Activated CD8-positive, alpha-beta T cell treated with anti-CD3 and anti-CD28 coated beads for 36 hours (primary cell): ENCODE data around the gene OTOA. TPM values are rescaled to one million over a fixed set of nuclear protein-coding genes. Genes with fewer than 3 reads are reported as not detected.
"Not testable (repeated sequence)": the region's sequence is repeated elsewhere in the genome, so short reads cannot be mapped to it uniquely, and the experiment has no call there.

ENCODE experiments used
- ATAC-seq: fragments of 200-7000 bp; cut with Tn5 transposase; one replicate; pipeline ENCODE4 v1.10.0; 2021; ENCODE audit warnings: mild to moderate bottlenecking, moderate library complexity
- CTCF ChIA-PET: fragments of 350-600 bp; sonication (Branson Sonifier 250); formaldehyde crosslinking; loops from one replicate; lab custom pipeline; 2021; ENCODE audit warnings: antibody characterized with exemption; lab: Charles Lee
- POLR2A ChIA-PET: fragments of 350-600 bp; sonication (Branson Sonifier 250); formaldehyde crosslinking; loops from one replicate; lab custom pipeline; 2021; ENCODE audit warnings: antibody characterized with exemption; lab: Charles Lee
- DNase-seq: peaks from one replicate; pipeline ENCODE4 v3.0.0-alpha.2; 2020
- H3K27ac Mint-ChIP-seq: one replicate; pipeline ENCODE4 v1.8.0; 2021; ENCODE audit warnings: mild to moderate bottlenecking, mixed read lengths
- H3K27me3 Mint-ChIP-seq: one replicate; pipeline ENCODE4 v1.8.0; 2021; ENCODE audit warnings: mixed read lengths
- H3K36me3 Mint-ChIP-seq: one replicate; pipeline ENCODE4 v1.8.0; 2021; ENCODE audit warnings: low read depth, mixed read lengths
- H3K4me1 Mint-ChIP-seq: one replicate; pipeline ENCODE4 v1.8.0; 2021; ENCODE audit warnings: low read depth, mixed read lengths
- H3K4me3 Mint-ChIP-seq: one replicate; pipeline ENCODE4 v1.8.0; 2021; ENCODE audit warnings: mild to moderate bottlenecking, moderate library complexity, mixed read lengths
- H3K9me3 Mint-ChIP-seq: one replicate; pipeline ENCODE4 v1.8.0; 2021; ENCODE audit warnings: mixed read lengths
- intact Hi-C: fragments of 100-400 bp; cut with micrococcal nuclease; formaldehyde crosslinking; loops from one replicate; pipeline ENCODE4 v1.10.0; 2022
- total RNA-seq, 2 experiments: library from RNA; stranded (reverse); gene quantifications; one replicate each; pipeline ENCODE4 v1.2.3, GENCODE V29; 2021
- TF ChIP-seq, protein P1 (sequence below): fragments of 200-600 bp; IDR thresholded peaks from one replicate; pipeline ENCODE4 v1.8.0; 2022; ENCODE audit warnings: antibody characterized with exemption, mild to moderate bottlenecking

Gene OTOA
- total RNA-seq, 2 experiments from 2014 or later: 0.09 TPM; not detected in 1

- intact Hi-C loops: no loop called here
- Mint-ChIP-seq H3K4me3 (no peak overlapping the region), H3K4me1 (peaks cover 37% of the 10 kb centered on the region), H3K9me3 (peaks cover 3% of the 10 kb centered on the region), H3K36me3 (peaks cover 48% of the 10 kb centered on the region), H3K27me3 (no peaks in the 10 kb centered on the region), H3K27ac (peak overlapping the region; percentile 72)
- TF ChIP-seq, protein P1, sequence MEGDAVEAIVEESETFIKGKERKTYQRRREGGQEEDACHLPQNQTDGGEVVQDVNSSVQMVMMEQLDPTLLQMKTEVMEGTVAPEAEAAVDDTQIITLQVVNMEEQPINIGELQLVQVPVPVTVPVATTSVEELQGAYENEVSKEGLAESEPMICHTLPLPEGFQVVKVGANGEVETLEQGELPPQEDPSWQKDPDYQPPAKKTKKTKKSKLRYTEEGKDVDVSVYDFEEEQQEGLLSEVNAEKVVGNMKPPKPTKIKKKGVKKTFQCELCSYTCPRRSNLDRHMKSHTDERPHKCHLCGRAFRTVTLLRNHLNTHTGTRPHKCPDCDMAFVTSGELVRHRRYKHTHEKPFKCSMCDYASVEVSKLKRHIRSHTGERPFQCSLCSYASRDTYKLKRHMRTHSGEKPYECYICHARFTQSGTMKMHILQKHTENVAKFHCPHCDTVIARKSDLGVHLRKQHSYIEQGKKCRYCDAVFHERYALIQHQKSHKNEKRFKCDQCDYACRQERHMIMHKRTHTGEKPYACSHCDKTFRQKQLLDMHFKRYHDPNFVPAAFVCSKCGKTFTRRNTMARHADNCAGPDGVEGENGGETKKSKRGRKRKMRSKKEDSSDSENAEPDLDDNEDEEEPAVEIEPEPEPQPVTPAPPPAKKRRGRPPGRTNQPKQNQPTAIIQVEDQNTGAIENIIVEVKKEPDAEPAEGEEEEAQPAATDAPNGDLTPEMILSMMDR: no peak
- ATAC-seq (peak; percentile 95), DNase-seq (peak; percentile 45)
- ChIA-PET CTCF (interaction anchor here (1.3 to 2.2 kb wide), 3 partner anchors 11 to 31 kb away, joined by 4 to 9 read pairs (median 5); no protein-coding TSS in a partner anchor), POLR2A (interaction anchor here (0.7 kb wide), 1 partner anchor 19 kb away, joined by 3 read pairs; no protein-coding TSS in a partner anchor)
Measured at GRCh38 chr16:21626659-21627277, 37.0 kb upstream of the OTOA start.

DNA sequence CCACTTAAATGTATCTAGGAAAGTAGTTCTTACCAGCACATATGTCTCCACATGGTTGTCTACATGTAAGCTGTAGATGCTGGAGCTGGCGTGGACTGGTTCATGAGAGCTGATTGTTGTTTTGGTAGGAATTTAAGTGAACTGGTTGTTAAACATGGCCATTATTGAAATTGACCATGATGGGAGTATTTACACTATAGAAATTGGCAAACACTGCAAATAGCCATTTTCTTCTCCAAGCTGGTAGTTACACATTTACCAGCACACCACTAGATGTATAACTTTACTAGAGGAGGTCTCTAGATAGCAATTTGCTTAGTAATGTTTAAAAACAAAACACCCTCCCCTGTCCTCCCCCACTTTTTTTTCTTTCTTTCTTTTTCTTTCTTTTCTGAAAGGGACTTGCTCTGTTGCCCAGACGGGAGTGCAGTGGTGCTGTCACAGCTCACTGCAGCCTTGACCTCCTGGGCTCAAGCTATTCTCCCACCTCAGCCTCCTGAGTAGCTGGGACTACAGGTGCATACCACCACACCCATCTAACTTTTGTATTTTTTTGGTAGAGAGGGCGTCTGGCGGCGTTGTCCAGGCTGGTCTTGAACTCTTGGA, 35.5 kb upstream of the OTOA start:
- Mint-ChIP-seq H3K9me3 (peaks cover 3% of the 10 kb centered on the region), H3K27me3 (no peaks in the 10 kb centered on the region), H3K4me3 (no peak overlapping the region), H3K36me3 (peaks cover 49% of the 10 kb centered on the region), H3K27ac (peak overlapping the region; percentile 17), H3K4me1 (peaks cover 41% of the 10 kb centered on the region)
- CTCF ChIA-PET: interaction anchor here (1.0 kb wide), 1 partner anchor 11 kb away, joined by 4 read pairs; no protein-coding TSS in a partner anchor
- intact Hi-C loops: no loop called here
- TF ChIP-seq, protein P1: no peak
- POLR2A ChIA-PET: interaction anchor here (0.6 kb wide), 1 partner anchor 10 kb away, joined by 3 read pairs; no protein-coding TSS in a partner anchor
- ATAC-seq: no peak
- DNase-seq: no peak

DNA sequence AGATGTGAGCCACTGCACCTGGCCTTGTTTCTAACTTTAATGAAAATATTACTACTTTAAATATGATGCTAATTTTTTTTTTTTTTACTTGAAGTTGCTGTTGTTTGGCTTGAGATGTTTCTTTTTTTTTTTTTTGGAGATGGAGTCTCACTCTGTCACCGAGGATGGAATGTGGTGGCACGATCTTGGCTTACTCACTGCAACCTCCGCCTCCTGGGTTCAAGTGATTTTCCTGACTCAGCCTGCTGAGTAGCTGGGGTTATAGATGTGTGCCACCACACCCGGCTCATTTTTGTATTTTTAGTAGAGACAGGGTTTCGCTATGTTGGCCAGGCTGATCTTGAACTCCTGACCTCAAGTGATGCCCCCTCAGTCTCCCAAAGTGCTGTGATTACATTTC, 35.0 kb upstream of the OTOA start:
- no peak overlapping the region for H3K27ac Mint-ChIP-seq
- DNase-seq (no peak), ATAC-seq (no peak)
- intact Hi-C loops: no loop called here
- H3K36me3 Mint-ChIP-seq: peaks cover 45% of the 10 kb centered on the region
- no peaks in the 10 kb centered on the region for H3K27me3 Mint-ChIP-seq
- no peak overlapping the region for H3K4me3 Mint-ChIP-seq
- H3K4me1 Mint-ChIP-seq: peaks cover 44% of the 10 kb centered on the region
- ChIA-PET POLR2A (interaction anchor here (1.1 kb wide), 1 partner anchor 19 kb away, joined by 3 read pairs; no protein-coding TSS in a partner anchor), CTCF (no interaction called here)
- H3K9me3 Mint-ChIP-seq: peaks cover 3% of the 10 kb centered on the region
- TF ChIP-seq, protein P1: no peak

DNA sequence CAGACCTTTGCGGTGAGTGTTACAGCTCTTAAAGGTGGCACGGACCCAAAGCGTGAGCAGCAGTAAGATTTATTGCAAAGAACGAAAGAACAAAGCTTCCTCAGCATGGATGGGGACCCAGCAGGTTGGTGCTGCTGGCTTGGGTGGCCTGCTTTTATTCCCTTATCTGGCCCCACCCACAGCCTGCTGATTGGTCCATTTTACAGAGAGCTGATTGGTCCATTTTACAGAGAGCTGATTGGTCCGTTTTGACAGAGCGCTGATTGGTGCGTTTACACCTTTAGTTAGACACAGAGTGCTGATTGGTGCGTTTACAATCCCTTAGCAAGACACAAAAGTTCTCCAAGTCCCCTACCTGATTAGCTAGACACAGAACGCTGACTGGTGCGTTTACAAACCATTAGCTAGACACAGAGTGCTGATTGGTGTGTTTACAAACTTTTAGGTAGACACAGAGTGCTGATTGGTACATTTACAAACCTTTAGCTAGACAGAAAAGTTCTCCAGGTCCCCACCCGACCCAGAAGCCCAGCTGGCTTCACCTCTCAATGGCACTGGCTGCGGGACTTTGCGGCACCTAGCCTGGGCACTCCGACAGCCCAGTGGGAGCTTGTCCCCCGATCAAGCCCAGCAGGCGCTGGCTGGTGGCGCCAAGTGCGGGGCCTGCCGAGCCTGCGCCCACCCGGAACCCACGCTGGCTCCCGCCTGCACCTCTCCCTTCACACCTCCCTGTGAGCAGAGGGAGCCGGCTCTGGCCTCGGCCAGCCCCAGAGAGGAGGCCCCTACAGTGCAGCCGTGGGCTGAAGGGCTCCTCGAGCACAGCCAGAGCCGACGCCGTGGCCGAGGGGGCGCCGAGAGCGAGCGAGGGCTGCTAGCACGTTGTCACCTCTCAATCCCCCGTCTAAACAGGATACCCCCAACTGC, 33.9 kb upstream of the OTOA start:
- peaks cover 45% of the 10 kb centered on the region for H3K36me3 Mint-ChIP-seq
- DNase-seq, H3K27ac Mint-ChIP-seq, ATAC-seq, intact Hi-C loops, H3K4me3 Mint-ChIP-seq, H3K27me3 Mint-ChIP-seq, H3K9me3 Mint-ChIP-seq: not testable (repeated sequence)
- ChIA-PET CTCF (interaction anchor here (1.0 kb wide), 1 partner anchor 45 kb away, joined by 3 read pairs; no protein-coding TSS in a partner anchor), POLR2A (interaction anchor here (1.1 kb wide), 1 partner anchor 21 kb away, joined by 3 read pairs; no protein-coding TSS in a partner anchor)
- H3K4me1 Mint-ChIP-seq: peaks cover 50% of the 10 kb centered on the region

DNA sequence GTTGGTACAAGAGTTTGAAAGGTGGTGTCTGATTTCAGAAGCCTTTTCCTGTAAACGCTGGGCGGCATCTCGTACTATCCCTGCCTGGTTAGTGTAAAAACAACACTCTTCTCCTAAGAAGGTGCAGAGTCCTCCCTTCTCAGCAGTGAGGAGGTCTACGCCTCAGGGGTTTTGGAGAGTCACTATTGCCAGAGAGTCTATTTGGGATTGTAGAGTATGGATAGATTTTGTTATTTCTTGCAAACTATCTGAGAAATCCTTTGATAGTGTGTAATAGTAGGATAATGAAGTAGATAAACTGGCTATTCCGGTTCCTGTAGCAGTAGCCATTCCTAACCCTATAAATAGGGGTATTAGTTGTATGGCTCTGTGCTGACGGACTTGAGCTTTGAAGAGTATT, 32.9 kb upstream of the OTOA start:
- H3K27ac Mint-ChIP-seq, DNase-seq, ATAC-seq, H3K9me3 Mint-ChIP-seq, H3K4me3 Mint-ChIP-seq, H3K27me3 Mint-ChIP-seq, intact Hi-C loops, POLR2A ChIA-PET: not testable (repeated sequence)
- Mint-ChIP-seq H3K4me1 (peaks cover 40% of the 10 kb centered on the region), H3K36me3 (peaks cover 47% of the 10 kb centered on the region)
- CTCF ChIA-PET: interaction anchor here (0.8 kb wide), 1 partner anchor 10 kb away, joined by 3 read pairs; no protein-coding TSS in a partner anchor

DNA sequence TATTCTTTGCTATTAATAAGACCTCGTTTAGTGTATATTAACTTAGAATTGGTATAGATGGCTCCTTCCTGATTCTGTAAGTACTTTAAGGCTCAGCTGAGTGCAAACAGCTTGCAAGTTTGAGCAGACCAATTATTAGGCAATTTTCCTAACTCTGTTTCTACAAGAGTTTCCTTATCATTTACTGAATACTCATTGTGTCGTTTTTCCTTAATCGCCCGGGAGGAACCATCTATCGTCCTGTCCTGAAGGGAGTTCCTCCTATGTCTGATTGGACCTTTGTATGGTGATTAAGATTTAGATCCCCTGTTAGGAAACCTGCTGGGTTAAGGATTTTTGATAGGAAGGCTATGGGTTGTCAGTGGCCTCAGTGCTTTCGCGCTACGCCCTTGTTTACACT, 32.4 kb upstream of the OTOA start:
- POLR2A ChIA-PET, H3K27ac Mint-ChIP-seq, intact Hi-C loops, ATAC-seq, H3K27me3 Mint-ChIP-seq, H3K9me3 Mint-ChIP-seq, DNase-seq, H3K4me3 Mint-ChIP-seq: not testable (repeated sequence)
- H3K36me3 Mint-ChIP-seq: peaks cover 47% of the 10 kb centered on the region
- peaks cover 39% of the 10 kb centered on the region for H3K4me1 Mint-ChIP-seq
- CTCF ChIA-PET: interaction anchor here (0.8 kb wide), 1 partner anchor 10 kb away, joined by 3 read pairs; no protein-coding TSS in a partner anchor

DNA sequence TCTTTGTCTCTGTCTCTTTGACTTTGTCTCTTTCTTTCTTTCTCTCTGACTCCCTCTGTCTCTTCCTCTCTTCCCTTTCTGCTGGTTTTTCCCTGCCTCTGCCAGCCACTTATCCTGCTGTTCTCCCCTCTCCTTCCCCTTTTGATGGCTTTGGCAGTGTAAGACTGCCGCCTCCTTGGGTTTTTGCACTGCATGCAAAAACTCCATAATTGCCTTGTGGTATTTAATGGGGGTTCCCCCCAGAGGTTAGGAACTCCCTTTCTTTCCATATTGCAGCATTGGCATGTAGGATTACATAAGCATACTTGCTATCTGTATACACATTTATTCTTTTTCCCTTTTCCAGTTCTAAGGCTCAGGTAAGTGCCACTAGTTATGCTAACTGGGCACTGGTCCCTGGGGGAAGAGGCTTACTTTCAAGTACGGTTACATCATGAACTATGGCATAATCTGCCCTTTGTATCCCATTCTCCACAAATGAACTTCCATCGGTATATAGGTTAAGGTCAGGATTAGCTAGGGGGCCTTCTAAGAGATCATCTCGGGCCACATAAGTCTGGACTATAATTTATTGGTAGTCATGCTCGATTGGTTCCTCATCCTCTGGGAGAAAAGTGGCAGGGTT, 31.7 kb upstream of the OTOA start:
- Mint-ChIP-seq H3K4me1 (peaks cover 36% of the 10 kb centered on the region), H3K36me3 (peaks cover 41% of the 10 kb centered on the region), H3K27ac (peak overlapping the region; percentile 71)
- H3K4me3 Mint-ChIP-seq, ATAC-seq, POLR2A ChIA-PET, DNase-seq, H3K27me3 Mint-ChIP-seq, intact Hi-C loops, H3K9me3 Mint-ChIP-seq: not testable (repeated sequence)
- CTCF ChIA-PET: interaction anchor here (1.4 kb wide), 1 partner anchor 48 kb away, joined by 3 read pairs; no protein-coding TSS in a partner anchor
